HUDEP-2 (cell line): ENCODE measurements around the gene MEIOB.
"Not testable (repeated sequence)": the region's sequence is repeated elsewhere in the genome, so short reads cannot be mapped to it uniquely, and the experiment has no call there.

Source experiments
- DNase-seq, 76 experiments: peaks; one replicate each; lab custom pipeline; 2025; ENCODE audit not compliant: unreplicated experiment in 76 of 76; lab: John Stamatoyannopoulos, UW

The MEIOB gene

GRCh38 chr16:1816396-1817275 is 55.3 kb downstream of the MEIOB start:
- DNase-seq = no peak

GRCh38 chr16:1815461-1815860 is 56.5 kb downstream of the MEIOB start:
- DNase-seq = no peak

DNA sequence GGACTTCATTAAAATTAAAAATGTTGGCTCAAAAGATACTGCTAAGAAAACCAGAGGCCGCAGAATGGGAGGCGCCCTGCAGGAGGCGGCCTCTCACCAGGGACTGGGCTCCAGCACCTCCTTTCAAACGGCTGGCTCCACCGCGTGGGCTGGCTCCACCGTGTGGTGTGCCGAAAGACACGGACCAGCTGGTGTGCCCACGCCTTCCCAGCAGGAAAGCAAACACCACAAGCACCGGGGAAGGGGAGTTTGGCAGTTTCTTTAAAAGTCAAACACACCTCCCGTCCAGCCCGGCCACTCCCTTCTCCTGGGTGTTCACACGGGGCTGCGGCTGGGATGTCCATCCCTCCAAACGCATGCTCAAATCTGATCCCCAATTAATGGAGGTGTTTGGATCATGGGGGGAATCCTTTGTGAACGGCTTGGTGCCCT is 59.2 kb downstream of the MEIOB start:
- DNase-seq = peak in 67 of 76 experiments; percentile 10 to 87 (median 69)

GRCh38 chr16:1810536-1810935 is 61.4 kb downstream of the MEIOB start:
- no peak for DNase-seq

DNA sequence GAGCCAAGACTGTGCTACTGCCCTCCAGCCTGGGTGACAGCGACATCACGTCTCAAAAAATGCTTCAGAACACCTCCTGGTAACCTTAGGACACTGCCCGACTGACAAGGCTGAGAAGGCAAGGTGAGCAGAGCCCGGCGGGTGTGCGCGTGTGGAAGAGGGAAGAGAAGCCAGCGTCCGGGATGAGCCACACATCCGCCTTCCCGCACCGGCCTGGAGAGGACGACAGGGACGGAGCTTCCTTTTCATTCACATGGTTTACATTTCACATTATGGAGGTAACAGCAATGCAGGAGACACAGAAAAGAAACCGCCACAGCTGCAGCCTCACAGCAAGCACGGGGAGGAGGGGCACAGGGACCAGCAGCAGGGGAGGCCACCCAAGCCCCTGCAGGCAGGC is 61.9 kb downstream of the MEIOB start:
- DNase-seq = no peak

- no peak for DNase-seq
These were observed 62.6 kb downstream of the MEIOB start for GRCh38 chr16:1809281-1809801.

- no peak for DNase-seq
These were observed 63.3 kb downstream of the MEIOB start for GRCh38 chr16:1808691-1809090.

- DNase-seq = no peak
These were observed 64.3 kb downstream of the MEIOB start for GRCh38 chr16:1807626-1808025.

DNA sequence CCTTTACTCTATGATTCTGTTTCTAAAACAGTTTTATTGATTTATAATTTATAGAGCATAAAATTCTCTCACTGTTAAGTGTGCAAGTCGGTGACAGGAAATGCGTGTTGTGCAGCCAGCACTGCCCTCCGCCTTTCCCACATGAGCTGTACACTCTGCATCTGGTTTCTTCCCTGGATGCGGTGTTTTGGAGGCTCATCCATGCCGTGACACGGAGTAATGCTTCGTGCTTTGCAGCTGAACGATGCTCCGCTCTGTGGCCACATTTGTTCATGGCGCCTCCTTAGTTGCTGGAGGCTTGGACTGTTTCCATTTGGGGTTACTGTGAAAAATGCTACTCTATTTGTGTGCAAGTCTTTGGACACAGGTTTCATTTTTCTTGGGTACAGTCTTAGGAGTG is 71.3 kb downstream of the MEIOB start:
- DNase-seq = no peak

DNA sequence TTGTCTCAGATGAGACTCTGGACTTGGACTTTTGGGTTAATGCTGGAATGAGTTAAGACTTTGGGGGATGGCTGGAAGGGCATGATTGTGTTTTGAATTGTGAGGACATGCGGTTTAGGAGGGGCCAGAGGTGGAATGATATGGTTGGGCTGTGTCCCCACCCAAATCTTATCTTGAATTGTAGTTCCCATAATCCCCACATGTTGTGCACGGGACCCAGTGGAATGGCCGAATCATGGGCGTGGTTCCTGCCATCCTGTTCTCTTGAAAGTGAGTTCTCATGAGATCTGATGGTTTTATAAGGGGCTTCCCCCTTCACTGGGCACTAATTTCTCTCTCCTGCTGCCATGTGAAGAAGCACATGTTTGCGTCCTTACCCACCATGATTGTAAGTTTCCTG is 72.7 kb downstream of the MEIOB start:
- not testable (repeated sequence) for DNase-seq

DNA sequence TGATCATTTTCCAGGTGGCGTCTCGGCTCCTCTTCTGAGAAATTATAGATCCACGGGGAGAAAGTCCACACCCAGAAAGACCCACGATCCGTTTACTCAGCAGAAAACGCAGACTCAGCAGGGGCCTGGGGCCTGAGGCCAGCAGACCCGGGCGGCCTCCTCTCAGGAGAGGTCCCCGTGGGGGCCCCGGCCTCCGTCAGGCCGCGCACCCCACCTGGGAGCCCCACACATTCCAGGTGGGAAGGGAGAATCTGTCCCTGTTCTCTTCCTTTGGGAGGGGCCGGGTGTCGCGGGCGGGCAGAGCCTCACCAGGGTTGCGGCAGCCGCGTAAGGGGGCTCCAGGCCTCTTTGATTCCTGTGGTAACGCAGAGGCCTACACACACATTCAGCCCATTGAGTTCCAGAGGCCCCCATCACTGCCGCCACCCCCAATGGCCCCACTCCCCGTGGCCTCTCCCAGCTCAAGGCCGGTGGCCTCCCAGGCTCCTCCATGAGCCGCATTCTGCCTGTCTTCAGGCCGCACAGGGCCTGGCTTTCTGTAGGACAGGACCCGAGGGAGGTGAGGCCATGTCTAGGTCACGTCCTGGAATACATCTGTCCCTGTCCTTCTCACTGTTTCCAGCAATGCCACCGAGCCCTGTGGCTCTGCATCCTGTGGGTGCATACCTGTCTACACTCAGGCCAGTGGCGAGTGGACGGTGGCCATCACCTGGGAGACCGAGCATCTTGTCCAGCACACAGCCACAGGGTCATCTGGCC is 76.9 kb downstream of the MEIOB start:
- DNase-seq = no peak

DNA sequence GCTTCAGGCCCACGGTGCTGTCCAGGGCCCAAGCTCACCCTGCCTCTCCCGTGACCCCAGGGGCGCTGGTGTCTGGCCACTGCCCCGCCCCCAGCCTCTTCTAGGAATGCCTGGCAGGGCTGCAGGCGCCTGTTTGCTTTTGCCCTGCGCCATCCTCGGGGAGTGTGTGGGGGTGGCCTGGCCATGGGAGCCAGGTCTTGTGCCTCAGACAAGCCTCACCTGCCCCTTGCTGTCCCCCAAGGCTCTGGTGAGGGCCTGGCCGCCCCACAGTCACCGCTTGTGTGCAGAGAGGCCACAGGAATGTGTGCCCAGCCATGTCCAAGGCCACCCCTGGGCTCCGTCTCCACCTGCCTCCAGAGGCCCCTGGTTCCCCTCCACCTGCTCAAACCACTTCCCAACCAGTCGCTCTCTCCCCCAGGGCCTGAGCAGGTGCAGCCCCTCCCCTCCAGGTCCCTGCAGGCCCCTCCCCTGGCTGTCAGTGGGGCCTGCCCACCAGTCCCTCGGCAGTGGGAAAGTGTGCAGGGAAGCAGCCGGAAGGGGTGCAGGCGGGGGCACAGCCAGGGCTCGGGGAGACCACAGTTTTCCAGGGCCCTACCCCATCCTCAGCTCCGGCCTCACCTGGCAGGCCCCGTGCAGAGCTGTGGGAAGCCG is 77.6 kb downstream of the MEIOB start:
- DNase-seq = no peak

DNA sequence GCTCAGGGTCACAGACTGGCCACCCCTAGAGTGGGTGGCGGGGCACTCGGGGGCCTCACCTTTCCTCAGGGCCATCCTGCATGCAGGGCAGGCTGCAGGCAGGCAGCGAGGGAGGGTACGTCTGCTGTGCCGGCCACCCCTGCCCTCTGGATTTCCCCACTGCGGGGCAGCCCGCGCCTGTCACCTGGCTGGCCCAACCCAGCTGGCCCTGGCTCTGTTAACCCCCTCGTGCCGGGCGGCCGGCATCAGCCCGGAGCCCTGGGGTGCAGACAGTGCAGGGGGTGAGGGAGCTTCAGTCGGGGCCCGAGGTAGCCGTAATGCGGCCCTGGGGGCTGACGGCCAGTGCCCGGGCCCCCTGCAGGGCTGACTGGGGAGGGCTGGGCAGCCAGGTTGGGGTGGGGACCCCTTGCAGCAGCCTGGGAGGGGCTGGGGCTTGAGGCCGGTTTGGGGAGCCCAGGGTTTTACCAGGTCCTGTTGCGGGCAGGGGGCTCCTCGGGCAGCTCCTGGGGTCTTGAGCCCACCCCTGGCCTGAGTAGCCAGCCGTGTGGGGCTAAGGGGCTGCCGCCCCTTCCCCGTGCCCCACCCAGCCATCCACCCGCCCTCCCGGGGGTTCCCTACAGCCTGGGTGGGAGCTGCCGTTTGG is 78.3 kb downstream of the MEIOB start, which contains the start of gene IGFALS:
Gene IGFALS, minus strand, starts transcription at position 128 of the 643 bp plus-strand sequence. Its CDS starts 53 bp downstream, at position 75.
- DNase-seq = no peak

- no peak for DNase-seq
These were observed 79.0 kb downstream of the MEIOB start for GRCh38 chr16:1792836-1793577.

DNA sequence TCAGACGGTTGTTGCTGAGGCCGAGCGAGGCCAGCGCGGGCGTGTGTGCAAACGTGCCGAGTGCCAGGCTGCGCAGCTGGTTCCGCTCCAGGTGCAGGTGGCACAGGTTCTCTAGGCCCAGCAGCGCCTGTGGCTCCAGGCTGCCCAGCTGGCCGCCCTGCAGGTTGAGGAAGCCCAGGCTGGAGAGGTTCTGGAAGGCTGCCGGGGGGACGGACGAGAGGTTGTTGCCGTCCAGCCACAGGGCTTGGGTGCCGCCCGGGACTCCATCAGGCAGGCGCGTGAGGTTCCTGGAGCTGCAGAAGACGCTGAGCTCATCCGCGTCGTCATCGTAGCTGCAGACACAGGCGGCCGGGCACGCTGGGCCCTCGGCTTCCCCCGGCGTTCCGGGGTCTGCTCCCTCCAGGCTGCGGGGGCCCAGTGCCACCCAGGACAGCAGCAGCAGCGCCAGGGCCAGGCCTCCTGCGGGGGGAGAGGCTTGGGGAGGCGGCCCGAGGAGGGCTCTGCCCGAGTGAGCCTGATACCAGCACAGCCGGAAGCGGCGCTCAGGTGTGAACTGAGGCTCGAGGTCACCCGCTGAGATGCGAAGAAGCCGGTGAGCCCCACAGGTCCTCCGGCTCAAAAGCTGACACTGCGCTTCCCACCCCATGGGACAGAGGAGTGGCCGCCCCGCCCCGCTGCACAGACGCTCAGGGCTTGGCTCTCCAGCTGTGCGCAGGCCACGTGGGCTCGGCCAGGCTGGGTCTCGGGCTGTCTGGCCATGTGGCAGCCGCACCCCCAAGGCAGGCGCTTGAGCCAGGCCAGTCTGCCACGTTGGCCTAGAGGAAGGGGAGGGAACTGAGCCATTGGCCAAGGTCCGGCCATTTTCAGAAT is 79.8 kb downstream of the MEIOB start:
- DNase-seq = no peak

GRCh38 chr16:1791256-1791942 is 80.6 kb downstream of the MEIOB start:
- DNase-seq = no peak

GRCh38 chr16:1790611-1791255 is 81.2 kb downstream of the MEIOB start:
- DNase-seq = no peak

- no peak for DNase-seq
These were observed 81.7 kb downstream of the MEIOB start for GRCh38 chr16:1790261-1790610.
